DOHH2 (cell line): ENCODE measurements around the gene NTS.

Experiments
- CTCF ChIP-seq: fragments of 200-600 bp; sonication (generic); IDR thresholded peaks from one replicate; pipeline ENCODE4 v1.5.1; 2014; ENCODE audit warnings: antibody characterized with exemption, mild to moderate bottlenecking, low read depth, low read length; ENCODE audit not compliant: poor library complexity, severe bottlenecking
- EZH2phosphoT487 ChIP-seq: fragments of 200-600 bp; sonication (generic); IDR thresholded peaks from 2 replicates; pipeline ENCODE4 v1.6.1; 2017; ENCODE audit warnings: borderline replicate concordance, mild to moderate bottlenecking, antibody characterized with exemption, low read length, moderate library complexity, mixed read lengths

- TF ChIP-seq CTCF = peak; percentile 62
- TF ChIP-seq EZH2phosphoT487 = no peak
Measured at GRCh38 chr12:85920324-85920947, 46.3 kb downstream of the NTS start.
